H1 (cell line): ENCODE measurements around the gene ELP4. TPM values are rescaled to one million over a fixed set of nuclear protein-coding genes. Genes with fewer than 3 reads are reported as not detected.

ENCODE experiments used
- CTCF ChIA-PET: fragments of 300-600 bp; sonication (Branson Sonifier 250); formaldehyde crosslinking; loops from one replicate; lab custom pipeline; 2021; ENCODE audit not compliant: partially characterized antibody; lab: Charles Lee
- POLR2A ChIA-PET: fragments of 300-600 bp; sonication (Branson Sonifier 250); formaldehyde crosslinking; loops from one replicate; lab custom pipeline; 2021; ENCODE audit warnings: inconsistent platforms; ENCODE audit not compliant: partially characterized antibody; lab: Charles Lee
- DNase-seq, 2 experiments: peaks; one replicate each; pipeline versions ENCODE4 v3.0.0 to v3.0.0-alpha.2; 2010 to 2022; ENCODE audit warnings: low spot score in 2 of 2, low read depth in 1 of 2, mixed read lengths in 1 of 2
- FAIRE-seq: peaks from 2 replicates; lab custom pipeline; 2011; peaks lifted over from hg19 to GRCh38; lab: Jason Lieb, UNC
- H2AFZ ChIP-seq: 2 replicates; pipeline ENCODE4 v1.8.1; 2012; ENCODE audit warnings: low read length, inconsistent platforms
- H2AK5ac ChIP-seq: 2 replicates; pipeline ENCODE4 v1.6.1; 2013; ENCODE audit warnings: low read depth, low read length
- H2BK120ac ChIP-seq: replicated peaks from 2 replicates; pipeline ENCODE3; 2013; ENCODE audit warnings: low read depth, low read length, inconsistent platforms
- H2BK12ac ChIP-seq: 2 replicates; pipeline ENCODE4 v1.6.1; 2013; ENCODE audit warnings: low read depth, low read length
- H2BK15ac ChIP-seq: 2 replicates; pipeline ENCODE4 v1.6.1; 2013; ENCODE audit warnings: low read length
- H2BK20ac ChIP-seq: 2 replicates; pipeline ENCODE4 v1.6.1; 2013; ENCODE audit warnings: low read length
- H2BK5ac ChIP-seq: 2 replicates; pipeline ENCODE4 v1.6.1; 2013; ENCODE audit warnings: low read depth, low read length
- H3K14ac ChIP-seq: 2 replicates; pipeline ENCODE4 v1.6.1; 2013; ENCODE audit warnings: inconsistent platforms; ENCODE audit not compliant: insufficient read length
- H3K18ac ChIP-seq: 2 replicates; pipeline ENCODE4 v1.6.1; 2013; ENCODE audit warnings: low read length; ENCODE audit errors: extremely low read depth
- H3K23ac ChIP-seq: 2 replicates; pipeline ENCODE4 v1.6.1; 2013; ENCODE audit warnings: inconsistent platforms; ENCODE audit not compliant: insufficient read length
- H3K23me2 ChIP-seq: 2 replicates; pipeline ENCODE4 v1.6.1; 2013; ENCODE audit warnings: low read depth, low read length
- H3K27ac ChIP-seq: 2 replicates; pipeline ENCODE4 v1.6.1; 2011; ENCODE audit warnings: low read depth, low read length, inconsistent platforms
- H3K27me3 ChIP-seq, 4 experiments: replicated peaks in 1 of 4; 1 replicate in 1 of 4; 2 replicates in 3 of 4; pipeline versions ENCODE4 v1.6.1 to v1.8.1; 2011 to 2013; ENCODE audit warnings: low read length in 3 of 4, mild to moderate bottlenecking in 3 of 4, inconsistent platforms in 2 of 4, mixed read lengths in 2 of 4, moderate library complexity in 1 of 4; ENCODE audit not compliant: control insufficient read depth in 3 of 4, insufficient read depth in 3 of 4; ENCODE audit errors: extremely low read depth in 1 of 4
- H3K36me3 ChIP-seq, 4 experiments: 2 replicates each; pipeline versions ENCODE4 v1.6.1 to v1.8.1; 2011 to 2013; ENCODE audit warnings: mild to moderate bottlenecking in 4 of 4, low read length in 3 of 4, moderate library complexity in 2 of 4, control low read depth in 1 of 4, inconsistent platforms in 1 of 4; ENCODE audit not compliant: insufficient read depth in 4 of 4, control insufficient read depth in 2 of 4
- H3K4ac ChIP-seq: replicated peaks from 2 replicates; pipeline ENCODE3; 2013; ENCODE audit warnings: low read length, low read depth, mixed read lengths, inconsistent platforms; ENCODE audit not compliant: insufficient read length
- H3K4me1 ChIP-seq, 4 experiments: replicated peaks in 1 of 4; 1 replicate in 1 of 4; 2 replicates in 3 of 4; pipeline versions ENCODE4 v1.6.1 to v1.8.1; 2011 to 2013; ENCODE audit warnings: low read length in 3 of 4, inconsistent platforms in 2 of 4, mixed read lengths in 1 of 4; ENCODE audit not compliant: insufficient read depth in 4 of 4, control insufficient read depth in 3 of 4
- H3K4me2 ChIP-seq, 2 experiments: 2 replicates each; pipeline versions ENCODE4 v1.6.1 to v1.8.1; 2011 to 2013; ENCODE audit warnings: low read depth in 2 of 2, low read length in 2 of 2, control low read depth in 1 of 2, inconsistent platforms in 1 of 2, mild to moderate bottlenecking in 1 of 2; ENCODE audit not compliant: insufficient read depth in 1 of 2
- H3K4me3 ChIP-seq, 4 experiments: fragments of 200-600, 300-600 bp in 1 of 4; sonication (generic), shearing (Covaris generic), sonication (Bioruptor Twin) in 1 of 4; 2 replicates each; pipeline versions ENCODE4 v1.5.1 to v1.8.1; 2011 to 2016; ENCODE audit warnings: low read length in 4 of 4, low read depth in 3 of 4, control low read depth in 2 of 4, inconsistent platforms in 2 of 4, mild to moderate bottlenecking in 2 of 4, mixed read lengths in 1 of 4, moderate library complexity in 1 of 4; ENCODE audit not compliant: insufficient read depth in 2 of 4; ENCODE audit errors: extremely low read depth in 1 of 4
- H3K56ac ChIP-seq: replicated peaks from 2 replicates; pipeline ENCODE3; 2013; ENCODE audit warnings: low read depth, mild to moderate bottlenecking, mixed read lengths, low read length, inconsistent platforms; ENCODE audit not compliant: insufficient read length
- H3K79me1 ChIP-seq: 2 replicates; pipeline ENCODE4 v1.6.1; 2013; ENCODE audit warnings: low read depth, low read length, control low read depth
- H3K79me2 ChIP-seq, 2 experiments: 2 replicates each; pipeline versions ENCODE4 v1.6.1 to v1.8.1; 2012 to 2013; ENCODE audit warnings: low read length in 2 of 2, mild to moderate bottlenecking in 2 of 2, inconsistent platforms in 1 of 2; ENCODE audit not compliant: insufficient read depth in 2 of 2, control insufficient read depth in 1 of 2
- H3K9ac ChIP-seq, 4 experiments: replicated peaks in 1 of 4; 1 replicate in 1 of 4; 2 replicates in 3 of 4; pipeline versions ENCODE4 v1.6.1 to v1.8.1; 2011 to 2013; ENCODE audit warnings: low read depth in 3 of 4, low read length in 3 of 4, control low read depth in 2 of 4, mild to moderate bottlenecking in 2 of 4, moderate library complexity in 2 of 4, inconsistent platforms in 1 of 4; ENCODE audit errors: extremely low read depth in 1 of 4
- H3K9me3 ChIP-seq, 2 experiments: 2 replicates each; pipeline versions ENCODE4 v1.6.1 to v1.8.1; 2012 to 2013; ENCODE audit warnings: mild to moderate bottlenecking in 2 of 2, moderate library complexity in 2 of 2, control low read depth in 1 of 2, inconsistent platforms in 1 of 2, low read depth in 1 of 2, low read length in 1 of 2, mixed read lengths in 1 of 2; ENCODE audit not compliant: insufficient read depth in 2 of 2
- H4K20me1 ChIP-seq, 2 experiments: replicated peaks in 1 of 2; 2 replicates each; pipeline versions ENCODE3 to v1.8.1; 2011 to 2013; ENCODE audit warnings: inconsistent platforms in 2 of 2, low read length in 2 of 2, mild to moderate bottlenecking in 1 of 2; ENCODE audit not compliant: insufficient read depth in 2 of 2, control insufficient read depth in 1 of 2
- H4K5ac ChIP-seq: 2 replicates; pipeline ENCODE4 v1.6.1; 2013; ENCODE audit warnings: low read length, low read depth, mixed read lengths, inconsistent platforms; ENCODE audit not compliant: insufficient read length
- H4K8ac ChIP-seq: 2 replicates; pipeline ENCODE4 v1.8.0; 2013; ENCODE audit warnings: mild to moderate bottlenecking, moderate library complexity, low read length, inconsistent platforms; ENCODE audit not compliant: insufficient read depth; ENCODE audit errors: extremely low read depth
- H4K91ac ChIP-seq: replicated peaks from 2 replicates; pipeline ENCODE3; 2013; ENCODE audit warnings: low read length, mixed read lengths, inconsistent platforms; ENCODE audit not compliant: insufficient read length
- EGR1 ChIP-seq: IDR thresholded peaks from 2 replicates; pipeline ENCODE4 v1.6.1; 2011; ENCODE audit warnings: low read depth, low read length, borderline replicate concordance
- SIRT6 ChIP-seq: IDR thresholded peaks from one replicate; pipeline ENCODE4 v1.7.1; 2012; ENCODE audit warnings: low read length, inconsistent platforms
- polyA plus RNA-seq, 7 experiments: library from polyadenylated mRNA; depleted of rRNA in 3 of 7; stranded (reverse) in 5 of 7; unstranded in 2 of 7; fragments of >200 nt in 5 of 7; fragments of 200-250 nt in 2 of 7; gene quantifications; 1 replicate in 5 of 7; 2 replicates in 1 of 7; 4 replicates in 1 of 7; pipeline versions ENCODE4 v1.2.1 to v1.2.3, GENCODE V29; 2011 to 2013; ENCODE audit warnings: missing spikeins in 2 of 7, mixed read lengths in 2 of 7
- total RNA-seq: library from RNA; stranded (reverse); fragmentation: NEBNext Ultra II Directional; extraction: Animal tissue kit (Norgen Biotek cat#: 25700); gene quantifications from 2 replicates; pipeline ENCODE4 v1.2.1, GENCODE V29; 2021

ELP4 gene
- total and polyA plus RNA-seq, 2 of the 8 experiments (the other 6 are each of a cell fraction or from before 2014, with no cell fraction given), result 14.0 to 18.6 TPM

DNA sequence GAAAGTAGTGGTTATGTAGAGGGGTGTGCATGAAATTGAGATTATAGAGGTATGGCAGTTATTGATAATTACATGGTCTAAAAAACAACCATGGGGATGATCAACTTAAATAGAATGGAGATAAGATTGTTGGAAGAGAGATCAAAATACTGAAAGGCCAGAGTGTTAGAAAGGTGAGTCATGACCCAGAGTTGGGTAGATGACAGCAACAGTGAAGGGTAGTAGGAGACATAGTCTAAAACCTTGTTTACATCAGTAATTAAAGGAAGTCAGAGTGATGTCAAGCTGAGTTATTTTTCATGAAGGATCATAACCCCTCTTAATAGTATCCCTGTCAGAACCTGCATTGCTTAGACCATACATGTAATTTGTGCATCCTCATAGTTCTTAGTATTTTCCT, 110.9 kb downstream of the ELP4 start:
- H2BK120ac ChIP-seq, result no peak overlapping the region
- H3K4me3 ChIP-seq, result no peak overlapping the region
- H2BK5ac ChIP-seq, result no peak overlapping the region
- ChIA-PET POLR2A (no interaction called here), CTCF (interaction anchor here (0.6 to 1.1 kb wide), 2 partner anchors 352 to 556 kb away, joined by 3 read pairs; no protein-coding TSS in a partner anchor)
- H3K27me3 ChIP-seq, result no peaks in the 10 kb centered on the region
- H3K23ac ChIP-seq, result no peak overlapping the region
- TF ChIP-seq EGR1 (no peak), SIRT6 (no peak)
- H3K9ac ChIP-seq, result no peak overlapping the region
- no peaks in the 10 kb centered on the region for H3K36me3 ChIP-seq
- no peak overlapping the region for H4K91ac ChIP-seq
- no peak overlapping the region for H2BK12ac ChIP-seq
- no peaks in the 10 kb centered on the region for H3K9me3 ChIP-seq
- H4K5ac ChIP-seq, result no peak overlapping the region
- DNase-seq (no peak), FAIRE-seq (no peak)
- H4K20me1 ChIP-seq, result no peaks in the 10 kb centered on the region
- H3K18ac ChIP-seq, result no peak overlapping the region
- H3K79me2 ChIP-seq, result no peaks in the 10 kb centered on the region
- no peak overlapping the region for H3K14ac ChIP-seq
- H3K4me1 ChIP-seq, result no peaks in the 10 kb centered on the region
- H2AK5ac ChIP-seq, result no peak overlapping the region
- no peak overlapping the region for H2BK20ac ChIP-seq
- H2BK15ac ChIP-seq, result no peak overlapping the region
- no peak overlapping the region for H4K8ac ChIP-seq
- H3K56ac ChIP-seq, result no peak overlapping the region
- H3K27ac ChIP-seq, result no peak overlapping the region
- no peak overlapping the region for H2AFZ ChIP-seq
- H3K4ac ChIP-seq, result no peak overlapping the region
- no peaks in the 10 kb centered on the region; the same call in 1 of the 2 replicates for H3K23me2 ChIP-seq
- H3K4me2 ChIP-seq, result no peak overlapping the region
- no peaks in the 10 kb centered on the region for H3K79me1 ChIP-seq
